Type B pancreatic cell (in vitro differentiated cells): ENCODE measurements around the gene UNC13B. TPM values are rescaled to one million over a fixed set of nuclear protein-coding genes. Genes with fewer than 3 reads are reported as not detected.

Experiments used
- DNase-seq: peaks from one replicate; pipeline ENCODE4 v3.0.0; 2021; ENCODE audit warnings: mixed read lengths; ENCODE audit not compliant: unreplicated experiment; ENCODE audit errors: extremely low spot score
- H3K27ac Mint-ChIP-seq: 2 replicates; pipeline ENCODE4 v1.8.0; 2021; ENCODE audit warnings: mild to moderate bottlenecking, mixed read lengths
- H3K27me3 Mint-ChIP-seq: 2 replicates; pipeline ENCODE4 v1.8.0; 2021; ENCODE audit warnings: mixed read lengths
- H3K36me3 Mint-ChIP-seq: 2 replicates; pipeline ENCODE4 v1.8.0; 2021; ENCODE audit warnings: mixed read lengths
- H3K4me1 Mint-ChIP-seq: one replicate; pipeline ENCODE4 v1.8.0; 2021; ENCODE audit warnings: mixed read lengths; ENCODE audit not compliant: unreplicated experiment
- H3K4me3 Mint-ChIP-seq: 2 replicates; pipeline ENCODE4 v1.8.0; 2021; ENCODE audit warnings: mild to moderate bottlenecking, mixed read lengths
- H3K9me3 Mint-ChIP-seq: 2 replicates; pipeline ENCODE4 v1.8.0; 2021; ENCODE audit warnings: mixed read lengths
- CTCF ChIP-seq: fragments of 200-600 bp; sonication (generic); conservative IDR thresholded peaks from 2 replicates; pipeline ENCODE4 v1.5.0; 2021; ENCODE audit warnings: antibody characterized with exemption, mild to moderate bottlenecking
- total RNA-seq: library from RNA; stranded (reverse); gene quantifications from 2 replicates; pipeline ENCODE4 v1.2.1, GENCODE V29; 2021; ENCODE audit warnings: low replicate concordance

Gene UNC13B
- total RNA-seq, 1 donor from 2014 or later: 48.9 TPM

- Mint-ChIP-seq H3K9me3 (no peaks in the 10 kb centered on the region), H3K27me3 (no peaks in the 10 kb centered on the region), H3K4me3 (no peak overlapping the region), H3K4me1 (peaks cover 19% of the 10 kb centered on the region), H3K27ac (no peak overlapping the region), H3K36me3 (peaks cover 6% of the 10 kb centered on the region)
- no peak for TF ChIP-seq CTCF
- DNase-seq: no peak
Observed at GRCh38 chr9:35350212-35350611, 188.4 kb downstream of the UNC13B start.

GRCh38 chr9:35350827-35351549, 189.2 kb downstream of the UNC13B start:
- Mint-ChIP-seq H3K27me3 (no peaks in the 10 kb centered on the region), H3K9me3 (no peaks in the 10 kb centered on the region), H3K27ac (no peak overlapping the region), H3K36me3 (peaks cover 6% of the 10 kb centered on the region), H3K4me1 (peaks cover 14% of the 10 kb centered on the region), H3K4me3 (no peak overlapping the region)
- no peak for DNase-seq
- no peak for TF ChIP-seq CTCF

GRCh38 chr9:35353731-35354365, 192.0 kb downstream of the UNC13B start:
- Mint-ChIP-seq H3K9me3 (no peaks in the 10 kb centered on the region), H3K4me3 (no peak overlapping the region), H3K27me3 (no peaks in the 10 kb centered on the region), H3K27ac (no peak overlapping the region), H3K4me1 (peaks cover 12% of the 10 kb centered on the region), H3K36me3 (peaks cover 10% of the 10 kb centered on the region)
- DNase-seq: no peak
- TF ChIP-seq CTCF: no peak

- H3K4me1 Mint-ChIP-seq: peaks cover 4% of the 10 kb centered on the region
- TF ChIP-seq CTCF: no peak
- DNase-seq: no peak
- no peak overlapping the region for H3K4me3 Mint-ChIP-seq
- no peaks in the 10 kb centered on the region for H3K27me3 Mint-ChIP-seq
- H3K27ac Mint-ChIP-seq: no peak overlapping the region
- no peaks in the 10 kb centered on the region for H3K9me3 Mint-ChIP-seq
- peaks cover 15% of the 10 kb centered on the region for H3K36me3 Mint-ChIP-seq
Observed at GRCh38 chr9:35355939-35356338, 194.1 kb downstream of the UNC13B start.

GRCh38 chr9:35357116-35357515, 195.3 kb downstream of the UNC13B start:
- peaks cover 15% of the 10 kb centered on the region for H3K36me3 Mint-ChIP-seq
- H3K27me3 Mint-ChIP-seq: no peaks in the 10 kb centered on the region
- no peak for TF ChIP-seq CTCF
- no peaks in the 10 kb centered on the region for H3K9me3 Mint-ChIP-seq
- H3K27ac Mint-ChIP-seq: no peak overlapping the region
- H3K4me3 Mint-ChIP-seq: no peak overlapping the region
- H3K4me1 Mint-ChIP-seq: no peaks in the 10 kb centered on the region
- no peak for DNase-seq
